IMR-90 (cell line): ENCODE data around the gene AXIN2. TPM values are rescaled to one million over a fixed set of nuclear protein-coding genes. Genes with fewer than 3 reads are reported as not detected.

Source experiments
- ATAC-seq: fragments of 200-7000 bp; cut with Tn5 transposase; 2 replicates; pipeline ENCODE4 v1.9.1; 2020; ENCODE audit warnings: low read depth, mild to moderate bottlenecking, moderate library complexity
- BruUV-seq: library from RNA; stranded (reverse); fragments of 400-500 nt; replicated peaks from 2 replicates; lab custom pipeline; 2021; lab: Mats Ljungman, UMichigan
- CTCF ChIA-PET: fragments of 300-600 bp; formaldehyde crosslinking; extraction: SDS; loops from one replicate; lab custom pipeline; 2021; ENCODE audit warnings: antibody characterized with exemption; lab: Yijun Ruan, JAX
- POLR2A ChIA-PET: fragments of 300-600 bp; sonication (Branson Sonifier 250); formaldehyde crosslinking; loops from one replicate; lab custom pipeline; 2022; ENCODE audit warnings: antibody characterized with exemption; ENCODE audit not compliant: unreplicated experiment; lab: Charles Lee
- DNase-seq: peaks from one replicate; pipeline ENCODE4 v3.0.0; 2013
- H2AFZ ChIP-seq: replicated peaks from 2 replicates; pipeline ENCODE3; 2013; ENCODE audit warnings: low read length, mild to moderate bottlenecking; ENCODE audit not compliant: poor library complexity
- H2AK5ac ChIP-seq: 2 replicates; pipeline ENCODE4 v1.6.1; 2013; ENCODE audit warnings: low read depth, low read length, inconsistent platforms
- H2AK9ac ChIP-seq: replicated peaks from 2 replicates; pipeline ENCODE3; 2013; ENCODE audit warnings: mild to moderate bottlenecking, low read depth, low read length, moderate library complexity; ENCODE audit not compliant: poor library complexity
- H2BK120ac ChIP-seq: 2 replicates; pipeline ENCODE4 v1.6.1; 2013; ENCODE audit warnings: low read depth, low read length, inconsistent platforms
- H2BK15ac ChIP-seq: 3 replicates; pipeline ENCODE4 v1.6.1; 2013; ENCODE audit warnings: low read depth, low read length, inconsistent platforms
- H2BK20ac ChIP-seq: 2 replicates; pipeline ENCODE4 v1.6.1; 2013; ENCODE audit warnings: low read depth, mild to moderate bottlenecking, inconsistent platforms, low read length, moderate library complexity
- H2BK5ac ChIP-seq: 2 replicates; pipeline ENCODE4 v1.6.1; 2013; ENCODE audit warnings: mild to moderate bottlenecking, low read depth, low read length, inconsistent platforms; ENCODE audit not compliant: poor library complexity, severe bottlenecking
- H3K14ac ChIP-seq: replicated peaks from 2 replicates; pipeline ENCODE4 v1.6.1; 2013; ENCODE audit warnings: low read depth, low read length, inconsistent platforms
- H3K18ac ChIP-seq: 2 replicates; pipeline ENCODE4 v1.6.1; 2013; ENCODE audit warnings: low read depth, low read length, control low read depth
- H3K23ac ChIP-seq: 2 replicates; pipeline ENCODE4 v1.6.1; 2013; ENCODE audit warnings: low read depth, low read length, inconsistent platforms
- H3K27ac ChIP-seq: 2 replicates; pipeline ENCODE4 v1.5.1; 2013; ENCODE audit warnings: mild to moderate bottlenecking, control low read depth, low read length; ENCODE audit not compliant: insufficient read depth
- H3K27me3 ChIP-seq: 2 replicates; pipeline ENCODE4 v1.6.1; 2013; ENCODE audit warnings: low read length; ENCODE audit not compliant: control insufficient read depth, insufficient read depth
- H3K36me3 ChIP-seq: 2 replicates; pipeline ENCODE4 v1.6.1; 2013; ENCODE audit warnings: low read length, mixed read lengths; ENCODE audit not compliant: control insufficient read depth, insufficient read depth
- H3K4ac ChIP-seq: 2 replicates; pipeline ENCODE4 v1.6.1; 2013; ENCODE audit warnings: low read depth, low read length, inconsistent platforms
- H3K4me1 ChIP-seq: 2 replicates; pipeline ENCODE4 v1.6.1; 2013; ENCODE audit warnings: low read length, mixed read lengths; ENCODE audit not compliant: control insufficient read depth, insufficient read depth
- H3K4me2 ChIP-seq: 2 replicates; pipeline ENCODE4 v1.6.1; 2013; ENCODE audit warnings: low read depth, mild to moderate bottlenecking, control low read depth, low read length, moderate library complexity
- H3K4me3 ChIP-seq: 2 replicates; pipeline ENCODE4 v1.5.1; 2013; ENCODE audit warnings: low read depth, mild to moderate bottlenecking, control low read depth, low read length, moderate library complexity; ENCODE audit not compliant: insufficient read depth
- H3K56ac ChIP-seq: 2 replicates; pipeline ENCODE4 v1.6.1; 2013; ENCODE audit warnings: low read length, inconsistent platforms; ENCODE audit not compliant: insufficient read depth; ENCODE audit errors: extremely low read depth
- H3K79me1 ChIP-seq, 2 experiments: 2 replicates each; pipeline ENCODE4 v1.6.1; 2013; ENCODE audit warnings: low read length in 2 of 2, inconsistent platforms in 1 of 2, low read depth in 1 of 2
- H3K9ac ChIP-seq: 2 replicates; pipeline ENCODE4 v1.6.1; 2013; ENCODE audit warnings: low read depth, low read length, control low read depth
- H3K9me1 ChIP-seq: 2 replicates; pipeline ENCODE4 v1.6.1; 2013; ENCODE audit warnings: low read length, inconsistent platforms; ENCODE audit not compliant: insufficient read depth
- H3K9me3 ChIP-seq: 2 replicates; pipeline ENCODE4 v1.6.1; 2013; ENCODE audit warnings: low read length; ENCODE audit not compliant: control insufficient read depth, insufficient read depth
- H4K20me1 ChIP-seq: 2 replicates; pipeline ENCODE4 v1.6.1; 2013; ENCODE audit warnings: low read length, inconsistent platforms; ENCODE audit not compliant: insufficient read depth
- H4K5ac ChIP-seq: 2 replicates; pipeline ENCODE4 v1.6.1; 2013; ENCODE audit warnings: mild to moderate bottlenecking, low read depth, low read length, control low read depth
- H4K8ac ChIP-seq, 2 experiments: 2 replicates each; pipeline ENCODE4 v1.6.1; 2013; ENCODE audit warnings: low read depth in 2 of 2, low read length in 2 of 2, control low read depth in 1 of 2, inconsistent platforms in 1 of 2
- H4K91ac ChIP-seq: 2 replicates; pipeline ENCODE4 v1.6.1; 2013; ENCODE audit warnings: low read depth, low read length, inconsistent platforms; ENCODE audit not compliant: insufficient read depth
- BHLHE40 ChIP-seq: fragments of 150-350 bp; IDR thresholded peaks from 2 replicates; pipeline ENCODE4 v1.6.1; 2016; ENCODE audit warnings: mild to moderate bottlenecking, low read depth, low read length
- CEBPB ChIP-seq: IDR thresholded peaks from 2 replicates; pipeline ENCODE4 v1.6.1; 2012; ENCODE audit warnings: low read depth, low read length, improper control_type of control experiment
- ELK1 ChIP-seq: fragments of 150-350 bp; IDR thresholded peaks from 2 replicates; pipeline ENCODE4 v1.6.1; 2016; ENCODE audit warnings: low read depth, mild to moderate bottlenecking, low read length, moderate library complexity, borderline replicate concordance
- FOS ChIP-seq: fragments of 150-350 bp; IDR thresholded peaks from 2 replicates; pipeline ENCODE4 v1.6.1; 2016; ENCODE audit warnings: low read depth, low read length
- MAFK ChIP-seq: IDR thresholded peaks from 2 replicates; pipeline ENCODE4 v1.6.1; 2012; ENCODE audit warnings: low read depth, low read length, improper control_type of control experiment
- MAZ ChIP-seq: IDR thresholded peaks from 2 replicates; pipeline ENCODE4 v1.6.1; 2012; ENCODE audit warnings: low read depth, mild to moderate bottlenecking, low read length, improper control_type of control experiment, moderate library complexity, borderline replicate concordance
- MXI1 ChIP-seq: IDR thresholded peaks from 2 replicates; pipeline ENCODE4 v1.6.1; 2012; ENCODE audit warnings: low read depth, mild to moderate bottlenecking, low read length, moderate library complexity, borderline replicate concordance
- RCOR1 ChIP-seq: IDR thresholded peaks from 2 replicates; pipeline ENCODE4 v1.6.1; 2012; ENCODE audit warnings: mild to moderate bottlenecking, low read length, improper control_type of control experiment; ENCODE audit not compliant: insufficient replicate concordance
- WGBS, 2 experiments: methylation state at CpG; one replicate each; pipeline versions ENCODE4 v1.1.5 to v1.1.7; 2013; ENCODE audit warnings: missing lambda C conversion rate in 2 of 2; ENCODE audit not compliant: insufficient read length in 1 of 2; ENCODE audit errors: extremely low coverage in 2 of 2; 5-methylcytosine and 5-hydroxymethylcytosine counted together
- dilution Hi-C: fragments of 300-500 bp; cut with HindIII; formaldehyde crosslinking; loops from one replicate; pipeline ENCODE4 v1.14.3; 2018; ENCODE audit warnings: low sequenced_read_pairs; ENCODE audit not compliant: unreplicated experiment
- in situ Hi-C: fragments of 300-500 bp; cut with MboI; formaldehyde crosslinking; loops from 3 replicates; pipeline ENCODE4 v1.14.3; 2019; ENCODE audit warnings: low sequenced_read_pairs, inconsistent platforms, mixed read lengths
- intact Hi-C: fragments of 100-400 bp; cut with micrococcal nuclease; formaldehyde crosslinking; loops from 2 replicates; pipeline ENCODE4 v1.10.0; 2022
- polyA plus RNA-seq, 3 experiments: library from polyadenylated mRNA; depleted of rRNA; stranded (reverse); fragments of >200 nt; gene quantifications; 2 replicates each; pipeline ENCODE4 v1.2.3, GENCODE V29; 2012; ENCODE audit warnings: low replicate concordance in 1 of 3
- total RNA-seq: library from RNA; depleted of rRNA; stranded (reverse); fragments of >200 nt; gene quantifications from 2 replicates; pipeline ENCODE4 v1.2.3, GENCODE V29; 2012

Gene AXIN2
- total and polyA plus RNA-seq, 2 of the 4 experiments (the other 2 are of a cell fraction), result 0.91 to 1.8 TPM

- no peaks in the 10 kb centered on the region for H3K36me3 ChIP-seq
- no peaks in the 10 kb centered on the region for H3K9me1 ChIP-seq
- no peak overlapping the region for H3K27ac ChIP-seq
- H2BK5ac ChIP-seq, result no peak overlapping the region
- ATAC-seq (no peak), DNase-seq (no peak)
- 0 out of 2 replicates have a peak, but pooled peaks cover 2% of the 10 kb centered on the region for H3K9me3 ChIP-seq
- no peak overlapping the region for H3K4me3 ChIP-seq
- H2BK20ac ChIP-seq, result no peak overlapping the region
- no peaks in the 10 kb centered on the region for H3K79me1 ChIP-seq
- H3K9ac ChIP-seq, result no peak overlapping the region
- H2BK120ac ChIP-seq, result no peak overlapping the region
- H2AFZ ChIP-seq, result no peak overlapping the region
- no peak overlapping the region for H3K23ac ChIP-seq
- no peak overlapping the region for H3K14ac ChIP-seq
- no TSS peak for BruUV-seq
- no peak overlapping the region for H2AK5ac ChIP-seq
- 70% methylated on average over 1 of the region's 2 CpGs; no CpG with 5 or more reads in 1 of the 2 experiments for WGBS, 2 experiments
- H4K20me1 ChIP-seq, result no peaks in the 10 kb centered on the region
- no peak overlapping the region for H2BK15ac ChIP-seq
- H2AK9ac ChIP-seq, result no peak overlapping the region
- no peak overlapping the region for H4K91ac ChIP-seq
- no peak overlapping the region for H3K56ac ChIP-seq
- peaks cover 9% of the 10 kb centered on the region for H3K27me3 ChIP-seq
- no peak overlapping the region for H3K4me2 ChIP-seq
- intact Hi-C loops (no loop called here), dilution Hi-C loops (no loop called here), in situ Hi-C loops (no loop called here)
- H3K18ac ChIP-seq, result no peak overlapping the region
- CTCF ChIA-PET, result no interaction called here
- H3K4ac ChIP-seq, result no peak overlapping the region
- no peak overlapping the region for H4K5ac ChIP-seq
- POLR2A ChIA-PET, result no interaction called here
- no peaks in the 10 kb centered on the region for H3K4me1 ChIP-seq
- TF ChIP-seq MAZ, result no peak
- no peak for TF ChIP-seq MXI1
- TF ChIP-seq MAFK, result no peak
- TF ChIP-seq CEBPB, result no peak
- TF ChIP-seq ELK1, result no peak
- no peak for TF ChIP-seq BHLHE40
- TF ChIP-seq RCOR1, result no peak
- no peak for TF ChIP-seq FOS
- H4K8ac ChIP-seq, result no peak overlapping the region
Measured at GRCh38 chr17:65479282-65479681, 82.2 kb downstream of the AXIN2 start.
